ENCODE data around the gene LFNG.

- TF ChIP-seq ZNF577 (CRISPR knock-in tag; IDR thresholded peaks at IDR 0.05; ENCODE audit: borderline replicate concordance, low read depth), result no peak
- TF ChIP-seq ZNF136 (CRISPR knock-in tag; IDR thresholded peaks at IDR 0.05; ENCODE audit: low read depth), result no peak
- no peak for TF ChIP-seq ZBTB33 (CRISPR knock-in tag; IDR thresholded peaks at IDR 0.05)
- TF ChIP-seq, protein P1, sequence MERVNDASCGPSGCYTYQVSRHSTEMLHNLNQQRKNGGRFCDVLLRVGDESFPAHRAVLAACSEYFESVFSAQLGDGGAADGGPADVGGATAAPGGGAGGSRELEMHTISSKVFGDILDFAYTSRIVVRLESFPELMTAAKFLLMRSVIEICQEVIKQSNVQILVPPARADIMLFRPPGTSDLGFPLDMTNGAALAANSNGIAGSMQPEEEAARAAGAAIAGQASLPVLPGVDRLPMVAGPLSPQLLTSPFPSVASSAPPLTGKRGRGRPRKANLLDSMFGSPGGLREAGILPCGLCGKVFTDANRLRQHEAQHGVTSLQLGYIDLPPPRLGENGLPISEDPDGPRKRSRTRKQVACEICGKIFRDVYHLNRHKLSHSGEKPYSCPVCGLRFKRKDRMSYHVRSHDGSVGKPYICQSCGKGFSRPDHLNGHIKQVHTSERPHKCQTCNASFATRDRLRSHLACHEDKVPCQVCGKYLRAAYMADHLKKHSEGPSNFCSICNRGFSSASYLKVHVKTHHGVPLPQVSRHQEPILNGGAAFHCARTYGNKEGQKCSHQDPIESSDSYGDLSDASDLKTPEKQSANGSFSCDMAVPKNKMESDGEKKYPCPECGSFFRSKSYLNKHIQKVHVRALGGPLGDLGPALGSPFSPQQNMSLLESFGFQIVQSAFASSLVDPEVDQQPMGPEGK (CRISPR knock-in tag; IDR thresholded peaks at IDR 0.05), result no peak
- TF ChIP-seq RFX5 (IDR thresholded peaks at IDR 0.05; ENCODE audit: low read depth, low read length), result no peak
- TF ChIP-seq ZNF558 (CRISPR knock-in tag; IDR thresholded peaks at IDR 0.05; ENCODE audit: borderline replicate concordance), result no peak
Observed at GRCh38 chr7:2504889-2505375, 14.6 kb upstream of the LFNG start.

Data from HepG2 (cell line).